NCI-H128 (cell line): ENCODE data around the gene EYA4.

ENCODE experiments used
- DNase-seq: peaks from one replicate; lab custom pipeline; 2025; ENCODE audit not compliant: unreplicated experiment; lab: John Stamatoyannopoulos, UW

The EYA4 gene

GRCh38 chr6:133559926-133560325 is 318.8 kb downstream of the EYA4 start:
- DNase-seq, result no peak

- DNase-seq, result no peak
Measured at GRCh38 chr6:133567636-133568035, 326.5 kb downstream of the EYA4 start.

DNA sequence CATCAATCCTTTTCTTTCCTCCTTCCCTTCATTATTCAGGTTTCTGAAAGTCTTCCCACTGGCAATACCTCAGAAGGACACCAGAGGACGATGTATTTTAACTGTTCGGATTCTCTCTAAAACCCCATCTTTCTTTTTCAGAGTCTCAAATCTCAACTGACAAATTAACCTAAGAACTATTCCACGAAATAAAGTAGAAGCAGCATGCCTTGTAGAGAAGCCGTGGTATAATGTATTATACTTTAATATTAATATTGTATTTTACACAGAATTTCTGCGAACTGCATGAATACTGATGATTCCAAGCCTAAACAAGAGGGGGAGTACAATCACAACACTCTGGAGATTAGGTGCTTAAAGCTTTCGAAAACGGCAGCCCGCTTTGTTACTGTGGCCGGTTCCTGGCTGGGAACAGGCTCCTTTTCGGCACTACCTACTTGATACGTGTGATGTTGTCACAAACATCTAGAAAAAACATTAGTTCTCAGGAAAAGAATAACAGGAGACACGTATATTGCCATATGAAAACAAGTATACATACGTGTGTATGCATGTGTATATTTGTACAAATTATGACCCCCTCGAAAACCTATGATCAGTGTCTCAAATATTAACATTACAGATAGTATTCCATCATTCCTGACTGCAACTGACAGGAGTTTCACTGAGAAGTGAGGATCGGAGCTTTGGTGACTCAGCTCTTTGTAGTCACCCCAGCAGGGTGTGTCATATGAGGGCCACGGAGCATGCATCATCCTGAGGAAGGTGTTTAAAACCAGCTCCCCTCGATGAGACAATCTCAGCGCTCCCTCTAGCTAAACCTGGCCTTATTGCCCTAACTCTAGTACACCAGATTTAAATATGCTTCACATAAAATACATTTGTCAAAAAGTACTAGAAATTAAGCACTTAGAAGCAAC is 328.1 kb downstream of the EYA4 start:
- DNase-seq, result no peak

GRCh38 chr6:133571681-133572080 is 330.5 kb downstream of the EYA4 start:
- no peak for DNase-seq

GRCh38 chr6:133577851-133578250 is 336.7 kb downstream of the EYA4 start:
- DNase-seq, result no peak
